Breast epithelium (tissue), 4 donors: Measurements from ENCODE around the gene SPPL3. TPM values are rescaled to one million over a fixed set of nuclear protein-coding genes. Genes with fewer than 3 reads are reported as not detected.

Source experiments
- DNase-seq, 2 donors: peaks; one replicate each; pipeline ENCODE4 v3.0.0-alpha.2; 2019; ENCODE audit warnings: low spot score in 2 of 2
- H3K27ac ChIP-seq, 2 donors: fragments of 200-600 bp; sonication (generic) in 1 of 2; one replicate each; pipeline ENCODE4 v1.5.1; 2016 to 2019; ENCODE audit warnings: mild to moderate bottlenecking in 1 of 2
- H3K27me3 ChIP-seq, 2 donors: fragments of 200-600 bp; sonication (generic) in 1 of 2; one replicate each; pipeline versions ENCODE4 v1.5.1 to v1.6.0; 2017 to 2019; ENCODE audit warnings: control low read depth in 1 of 2, mild to moderate bottlenecking in 1 of 2
- H3K36me3 ChIP-seq: fragments of 200-600 bp; one replicate; pipeline ENCODE4 v1.5.1; 2019
- H3K4me1 ChIP-seq, 2 donors: fragments of 200-600 bp; sonication (generic); one replicate each; pipeline ENCODE4 v1.5.1; 2016 to 2019; ENCODE audit warnings: control low read depth in 1 of 2
- H3K4me3 ChIP-seq, 3 donors: fragments of 200-600 bp; sonication (generic); 1 replicate in 2 of 3; 2 replicates in 1 of 3; pipeline ENCODE4 v1.5.1; 2016 to 2019; ENCODE audit warnings: mild to moderate bottlenecking in 3 of 3, moderate library complexity in 2 of 3
- H3K9me3 ChIP-seq, 2 donors: fragments of 200-600 bp; sonication (generic) in 1 of 2; one replicate each; pipeline ENCODE4 v1.5.1; 2016 to 2019; ENCODE audit warnings: control low read depth in 1 of 2
- CTCF ChIP-seq, 3 donors: fragments of 450-650 bp; IDR thresholded peaks; one replicate each; pipeline ENCODE4 v1.5.1; 2016 to 2017; ENCODE audit warnings: antibody characterized with exemption in 3 of 3, mild to moderate bottlenecking in 3 of 3, moderate library complexity in 3 of 3
- POLR2A ChIP-seq: fragments of 450-650 bp; IDR thresholded peaks from one replicate; pipeline ENCODE4 v1.6.1; 2016; ENCODE audit warnings: antibody characterized with exemption, mild to moderate bottlenecking, moderate library complexity
- POLR2AphosphoS5 ChIP-seq, 3 donors: sonication (generic); formaldehyde crosslinking; IDR thresholded peaks; one replicate each; pipeline ENCODE4 v1.6.1; 2017; ENCODE audit warnings: antibody characterized with exemption in 3 of 3
- intact Hi-C: fragments of 100-400 bp; cut with DNase I; formaldehyde crosslinking; loops from one replicate; pipeline ENCODE4 v1.15.1; 2023; ENCODE audit warnings: low total_unique reads
- total RNA-seq, 3 donors: library from RNA; depleted of rRNA; stranded (reverse); fragments of >200 nt; gene quantifications; one replicate each; pipeline ENCODE4 v1.1.0, GENCODE V29; 2016

Gene SPPL3
- total RNA-seq, 3 donors from 2014 or later, result 19.0 to 27.1 (median 22.0) TPM

DNA sequence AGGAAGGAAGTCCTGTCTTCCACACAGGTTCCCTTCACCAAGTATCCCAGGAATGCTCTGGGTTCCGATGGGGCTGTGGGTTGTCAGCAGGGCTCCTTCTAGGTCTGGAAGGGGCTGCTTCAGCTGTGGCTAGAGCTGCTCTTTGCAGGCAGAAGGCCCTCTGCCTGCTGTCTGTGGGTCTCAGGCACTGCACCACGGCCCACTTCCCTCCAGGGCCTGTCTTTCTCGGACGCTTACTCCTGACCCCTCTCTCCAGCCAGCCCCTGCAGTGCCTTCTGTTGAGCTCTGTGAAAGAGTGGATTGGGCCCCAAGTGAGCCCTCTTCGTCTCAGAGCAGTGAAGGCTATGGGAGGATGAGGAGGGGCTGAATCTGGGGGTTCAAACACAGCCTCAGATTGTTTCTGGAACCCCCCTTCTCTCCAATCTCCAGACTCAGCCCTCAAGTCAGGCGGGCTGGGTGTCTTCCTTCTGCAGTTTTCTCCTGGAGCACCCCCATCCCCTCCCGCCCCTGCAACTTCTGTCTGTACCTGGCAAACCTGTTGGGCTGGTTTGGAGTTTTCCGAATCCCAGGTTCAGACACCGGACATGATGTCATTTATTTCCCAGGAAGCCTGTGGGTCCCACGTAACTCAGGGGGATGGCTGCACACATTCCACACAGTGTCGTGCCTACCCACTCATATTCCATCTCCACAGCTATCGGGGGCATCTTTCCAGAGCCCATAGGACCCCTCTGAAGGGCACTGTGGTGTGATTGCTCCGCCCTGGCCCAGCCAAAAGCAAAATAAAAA, 24.9 kb upstream of the SPPL3 start:
- TF ChIP-seq CTCF (IDR thresholded peaks at IDR 0.05), result no peak
- TF ChIP-seq POLR2A, result no peak
- peak in 1 of 3 donors; percentile 41 for TF ChIP-seq POLR2AphosphoS5 (IDR thresholded peaks at IDR 0.05)
- Histone ChIP-seq H3K9me3 (no peaks in the 10 kb centered on the region), H3K36me3 (no peaks in the 10 kb centered on the region), H3K27ac (peak overlapping the region; percentile 54 to 56), H3K4me1 (no peaks in the 10 kb centered on the region), H3K27me3 (no peaks in the 10 kb centered on the region), H3K4me3 (peak overlapping the region in 1 of 3 donors; percentile 24)
- DNase-seq, result peak; percentile 78 to 83
- intact Hi-C loops, result no loop called here

DNA sequence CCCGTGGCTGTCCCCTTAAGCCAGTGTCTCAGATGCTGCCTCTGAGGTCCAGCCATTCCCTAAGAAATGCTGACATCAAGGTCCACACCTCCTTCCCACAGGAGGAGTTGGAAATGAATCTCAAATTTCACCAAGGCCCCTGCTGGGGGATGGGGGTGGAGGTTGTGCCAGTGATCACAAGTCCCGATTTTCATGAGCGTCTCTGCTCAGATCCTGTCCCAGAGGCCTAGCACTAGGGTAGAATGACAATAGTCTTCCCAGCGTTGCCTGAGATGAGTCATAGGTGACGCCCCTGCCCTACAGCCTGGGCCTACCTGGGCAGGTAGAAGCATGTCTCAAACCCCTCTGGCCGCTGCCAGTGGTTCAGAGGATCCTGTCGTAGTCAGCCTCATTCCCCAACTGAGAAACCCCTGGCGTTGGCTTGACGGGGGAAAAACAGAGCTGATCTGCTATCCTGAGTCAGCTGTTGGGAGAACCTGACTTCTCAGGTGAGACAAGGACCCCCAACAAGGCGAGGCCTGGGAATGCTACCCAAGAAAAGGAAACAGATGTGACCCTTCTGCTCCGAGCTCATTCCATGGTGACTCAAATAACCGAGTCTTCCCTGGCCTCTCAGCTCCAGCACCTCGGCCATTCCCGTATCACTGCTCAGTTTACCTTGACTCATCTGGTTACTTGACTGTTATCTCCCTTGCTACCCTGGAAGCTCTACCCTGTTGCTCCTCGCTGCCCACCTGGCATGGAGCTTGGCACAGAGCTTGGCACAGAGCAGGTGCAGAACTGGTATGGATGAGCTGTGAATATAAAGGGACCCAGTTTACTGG, 21.8 kb upstream of the SPPL3 start:
- DNase-seq, result peak; percentile 44 to 74
- Histone ChIP-seq H3K27ac (peak overlapping the region; percentile 80 to 84), H3K36me3 (no peaks in the 10 kb centered on the region), H3K27me3 (no peaks in the 10 kb centered on the region), H3K9me3 (no peaks in the 10 kb centered on the region), H3K4me1 (no peaks in the 10 kb centered on the region), H3K4me3 (no peak overlapping the region)
- intact Hi-C loops, result no loop called here
- no peak for TF ChIP-seq POLR2A
- no peak for TF ChIP-seq POLR2AphosphoS5 (IDR thresholded peaks at IDR 0.05)
- no peak for TF ChIP-seq CTCF (IDR thresholded peaks at IDR 0.05)

DNA sequence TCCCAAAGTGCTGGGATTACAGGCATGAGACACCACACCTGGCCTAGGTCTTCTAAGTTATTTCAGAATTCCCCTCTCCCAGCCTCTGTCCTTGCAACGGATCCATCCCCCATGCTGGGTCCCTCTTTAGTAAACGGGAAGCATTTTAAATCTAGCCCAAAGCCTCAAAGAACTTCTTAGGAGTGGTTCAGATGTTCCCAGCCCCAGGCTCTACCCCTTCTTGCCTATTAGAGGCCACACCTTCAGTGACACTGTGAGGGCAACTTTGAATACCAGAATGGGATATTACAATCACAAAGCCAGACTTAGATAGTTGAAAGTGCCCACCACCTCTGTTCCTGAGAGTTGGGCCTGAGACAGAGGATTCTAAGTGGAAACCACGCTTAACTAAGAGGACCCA, 18.1 kb upstream of the SPPL3 start:
- Histone ChIP-seq H3K4me1 (no peaks in the 10 kb centered on the region), H3K4me3 (no peak overlapping the region), H3K27me3 (no peaks in the 10 kb centered on the region), H3K36me3 (no peaks in the 10 kb centered on the region), H3K27ac (no peak overlapping the region), H3K9me3 (peaks cover 0 to 15% of the 10 kb centered on the region in 2 donors)
- no peak for TF ChIP-seq POLR2A
- intact Hi-C loops, result no loop called here
- DNase-seq, result no peak

DNA sequence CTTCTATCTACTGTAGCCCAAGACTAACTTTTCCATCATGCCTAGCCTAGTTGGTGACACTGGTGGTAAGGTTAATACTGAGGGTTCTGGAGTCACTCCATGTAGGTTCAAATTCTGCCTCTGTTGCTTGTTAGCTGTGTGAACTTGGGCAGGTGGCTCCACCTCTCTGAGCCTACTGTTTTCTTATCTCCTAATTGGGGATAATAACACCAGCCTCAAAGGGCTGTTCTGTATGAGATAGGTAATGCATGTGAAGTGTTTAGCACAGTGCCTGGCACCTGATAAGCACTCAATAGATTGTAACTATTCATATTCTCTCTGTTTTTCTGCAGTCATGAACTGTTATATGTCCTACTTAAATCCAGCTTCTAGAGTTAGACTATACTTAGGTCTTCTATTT, 17.5 kb upstream of the SPPL3 start:
- no peak for DNase-seq
- Histone ChIP-seq H3K27me3 (no peaks in the 10 kb centered on the region), H3K4me1 (no peaks in the 10 kb centered on the region), H3K4me3 (no peak overlapping the region), H3K27ac (no peak overlapping the region), H3K9me3 (peaks cover 0 to 16% of the 10 kb centered on the region in 2 donors), H3K36me3 (no peaks in the 10 kb centered on the region)
- TF ChIP-seq POLR2A (no peak), CTCF (IDR thresholded peaks at IDR 0.05) (no peak), POLR2AphosphoS5 (IDR thresholded peaks at IDR 0.05) (no peak)
- intact Hi-C loops, result no loop called here

- H3K4me1 ChIP-seq, result no peaks in the 10 kb centered on the region
- DNase-seq, result no peak
- TF ChIP-seq POLR2AphosphoS5 (IDR thresholded peaks at IDR 0.05) (no peak), CTCF (IDR thresholded peaks at IDR 0.05) (no peak)
- H3K27me3 ChIP-seq, result no peaks in the 10 kb centered on the region
- H3K4me3 ChIP-seq, result no peak overlapping the region
- H3K36me3 ChIP-seq, result no peaks in the 10 kb centered on the region
- no peak overlapping the region for H3K27ac ChIP-seq
- intact Hi-C loops, result no loop called here
- peaks cover 0 to 16% of the 10 kb centered on the region in 2 donors for H3K9me3 ChIP-seq
Measured at GRCh38 chr12:120920178-120920577, 16.0 kb upstream of the SPPL3 start.
